GM12864 (cell line): Measurements from ENCODE around the gene C2CD4C.

ENCODE experiments used
- DNase-seq: peaks from one replicate; pipeline ENCODE4 v3.0.0-alpha.2; 2011; ENCODE audit warnings: low read depth
- H3K4me3 ChIP-seq: 2 replicates; pipeline ENCODE4 v1.5.1; 2011; ENCODE audit warnings: mild to moderate bottlenecking, low read depth, low read length, control low read depth
- TF ChIP-seq, protein P1 (sequence below): IDR thresholded peaks from 2 replicates; pipeline ENCODE4 v1.5.1; 2011; ENCODE audit warnings: low read depth, mild to moderate bottlenecking, moderate library complexity, low read length, control low read depth, inconsistent platforms; ENCODE audit errors: missing control alignments

C2CD4C gene

DNA sequence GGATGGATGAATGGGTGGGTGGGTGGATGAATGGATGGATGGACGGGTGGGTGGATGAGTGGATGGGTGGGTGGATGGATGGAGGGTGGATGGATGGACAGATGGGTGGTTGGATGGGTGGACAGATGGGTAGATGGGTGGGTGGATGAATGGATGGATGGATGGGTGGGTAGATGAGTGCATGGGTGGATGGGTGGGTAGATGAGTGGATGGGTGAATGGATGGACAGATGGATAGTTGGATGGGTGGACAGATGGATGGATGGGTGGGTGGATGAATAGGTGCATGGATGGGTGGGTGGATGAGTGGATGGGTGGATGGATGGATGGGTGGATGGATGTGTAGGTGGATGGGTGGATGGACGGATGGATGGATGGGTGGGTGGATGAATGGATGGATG, 34.1 kb upstream of the C2CD4C start:
- DNase-seq = no peak
- TF ChIP-seq, protein P1, sequence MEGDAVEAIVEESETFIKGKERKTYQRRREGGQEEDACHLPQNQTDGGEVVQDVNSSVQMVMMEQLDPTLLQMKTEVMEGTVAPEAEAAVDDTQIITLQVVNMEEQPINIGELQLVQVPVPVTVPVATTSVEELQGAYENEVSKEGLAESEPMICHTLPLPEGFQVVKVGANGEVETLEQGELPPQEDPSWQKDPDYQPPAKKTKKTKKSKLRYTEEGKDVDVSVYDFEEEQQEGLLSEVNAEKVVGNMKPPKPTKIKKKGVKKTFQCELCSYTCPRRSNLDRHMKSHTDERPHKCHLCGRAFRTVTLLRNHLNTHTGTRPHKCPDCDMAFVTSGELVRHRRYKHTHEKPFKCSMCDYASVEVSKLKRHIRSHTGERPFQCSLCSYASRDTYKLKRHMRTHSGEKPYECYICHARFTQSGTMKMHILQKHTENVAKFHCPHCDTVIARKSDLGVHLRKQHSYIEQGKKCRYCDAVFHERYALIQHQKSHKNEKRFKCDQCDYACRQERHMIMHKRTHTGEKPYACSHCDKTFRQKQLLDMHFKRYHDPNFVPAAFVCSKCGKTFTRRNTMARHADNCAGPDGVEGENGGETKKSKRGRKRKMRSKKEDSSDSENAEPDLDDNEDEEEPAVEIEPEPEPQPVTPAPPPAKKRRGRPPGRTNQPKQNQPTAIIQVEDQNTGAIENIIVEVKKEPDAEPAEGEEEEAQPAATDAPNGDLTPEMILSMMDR = no peak
- no peak overlapping the region for H3K4me3 ChIP-seq

DNA sequence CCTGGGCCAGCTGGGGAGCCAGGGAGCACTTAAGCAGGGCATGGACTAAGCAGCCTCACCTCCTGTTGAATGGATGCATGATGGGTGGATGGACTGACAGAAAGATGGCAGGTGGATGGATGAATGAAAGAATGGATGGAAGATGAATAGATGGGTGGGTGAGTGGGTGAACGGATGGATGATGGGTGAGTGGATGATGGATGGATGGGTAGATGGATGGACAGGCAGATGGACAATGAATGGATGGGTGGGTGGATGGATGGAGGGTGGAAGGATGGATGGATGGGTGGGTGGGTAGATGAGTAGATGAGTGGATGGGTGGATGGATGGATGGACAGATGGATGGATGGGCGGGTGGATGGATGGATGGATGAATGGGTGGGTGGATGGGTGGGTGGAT, 33.1 kb upstream of the C2CD4C start:
- no peak for DNase-seq
- TF ChIP-seq, protein P1 = no peak

DNA sequence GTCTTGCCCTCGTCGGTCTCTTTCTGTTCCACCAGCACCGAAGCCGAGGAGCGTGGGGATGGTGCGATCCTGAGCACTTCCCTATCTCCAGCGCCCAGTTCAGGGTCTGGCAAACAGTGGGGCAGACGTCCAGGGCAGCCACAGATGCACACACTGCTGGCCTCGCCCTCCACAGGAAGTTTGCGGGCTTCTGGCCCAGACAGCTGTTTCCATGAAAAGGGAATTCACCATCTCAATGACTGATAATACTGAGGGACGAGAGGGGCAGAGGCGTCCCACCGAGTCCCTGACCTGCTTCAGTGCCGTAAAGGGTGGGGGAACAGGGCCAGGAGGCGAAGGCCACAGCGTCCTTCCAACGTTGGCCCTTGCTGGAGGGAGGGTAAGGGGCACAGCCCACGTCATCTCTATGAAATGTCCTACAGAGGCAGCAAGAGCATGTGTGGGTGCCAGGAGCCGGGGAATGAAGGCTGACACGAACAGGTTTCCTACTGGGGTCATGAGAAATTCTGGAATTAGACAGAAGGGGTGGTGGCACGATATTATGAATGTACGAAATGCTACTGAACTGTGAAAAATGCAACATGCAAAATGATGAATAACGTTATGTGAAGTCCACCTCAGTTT, 32.4 kb upstream of the C2CD4C start:
- TF ChIP-seq, protein P1 = no peak
- H3K4me3 ChIP-seq = no peak overlapping the region
- no peak for DNase-seq

More for the DNA sequence above, 33.1 kb upstream of the C2CD4C start:
- H3K4me3 ChIP-seq = no peak overlapping the region

DNA sequence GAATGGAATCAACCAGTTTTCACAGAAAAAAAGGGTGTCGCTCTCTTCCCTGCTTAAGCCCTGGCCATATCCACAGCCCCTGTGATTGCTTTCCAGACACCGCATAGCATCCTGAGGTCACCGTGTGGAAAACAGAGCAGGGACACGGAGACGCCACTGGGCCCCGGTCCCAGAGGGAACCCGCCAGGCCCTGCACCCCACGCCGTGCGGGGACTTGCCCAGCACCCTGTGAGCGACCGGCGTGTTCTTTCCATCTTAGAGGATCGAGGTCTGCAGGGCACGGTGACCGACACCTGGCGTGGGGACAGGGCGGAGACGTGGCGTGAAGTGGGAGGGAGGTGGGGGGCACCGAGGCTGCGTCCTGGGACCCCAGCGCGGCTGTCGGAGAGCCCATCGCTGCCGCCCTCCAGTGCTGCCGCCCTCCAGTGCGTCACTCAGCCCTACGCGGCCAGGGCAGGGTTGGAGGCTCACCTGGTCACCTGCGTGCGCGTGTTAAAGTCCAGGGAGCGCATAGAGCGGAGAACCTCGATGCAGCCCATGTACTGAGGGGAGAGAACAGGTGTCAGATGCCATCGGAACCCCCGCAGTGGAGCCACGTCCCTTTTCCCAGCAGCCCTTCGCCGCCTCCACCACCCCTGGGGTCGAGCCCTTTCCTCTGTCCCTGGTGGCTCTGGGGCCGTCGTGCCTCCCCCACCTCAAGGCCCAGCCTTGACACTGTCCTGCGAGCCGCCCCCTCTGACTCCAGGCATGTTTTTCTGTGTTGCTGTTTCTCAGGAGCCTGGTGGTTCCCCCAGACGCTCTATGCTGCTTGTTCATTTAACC, 31.7 kb upstream of the C2CD4C start:
- TF ChIP-seq, protein P1 = no peak
- H3K4me3 ChIP-seq = no peak overlapping the region
- no peak for DNase-seq

DNA sequence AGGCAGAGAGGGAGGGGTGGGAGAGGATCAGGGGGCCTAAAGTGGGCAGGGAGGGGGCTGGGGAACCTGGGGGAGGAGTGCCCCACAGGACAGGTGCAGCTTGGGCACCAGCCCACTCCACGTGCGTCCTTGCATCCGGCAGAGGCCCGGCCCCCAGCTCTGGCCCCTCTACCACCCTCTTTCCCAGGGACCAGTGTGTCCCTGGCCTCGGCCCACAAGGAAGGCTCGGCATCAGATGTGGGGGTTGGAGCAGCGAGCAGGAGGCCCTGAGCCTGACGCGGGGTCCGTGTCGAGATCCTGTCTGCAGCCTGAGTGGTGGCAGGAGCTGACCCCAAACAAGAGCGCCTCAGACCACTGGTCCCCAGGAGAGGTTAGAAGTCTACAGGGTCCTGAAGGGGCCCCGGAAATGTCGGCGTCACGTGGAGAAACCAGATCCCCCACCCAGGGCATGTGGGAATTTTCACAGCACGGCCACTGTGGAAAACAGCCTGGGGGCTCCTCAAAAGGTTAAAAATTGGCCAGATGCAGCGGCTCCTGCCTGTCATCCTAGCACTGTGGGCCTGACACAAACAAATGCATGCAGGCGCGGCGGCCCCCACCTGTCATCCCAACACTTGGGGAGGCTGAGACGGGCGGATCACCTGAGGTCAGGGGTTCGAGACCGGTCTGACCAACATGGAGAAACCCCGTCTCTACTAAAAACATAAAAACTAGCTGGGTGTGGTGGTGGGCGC, 30.4 kb upstream of the C2CD4C start:
- DNase-seq = no peak
- TF ChIP-seq, protein P1 = no peak
- H3K4me3 ChIP-seq = no peak overlapping the region

DNA sequence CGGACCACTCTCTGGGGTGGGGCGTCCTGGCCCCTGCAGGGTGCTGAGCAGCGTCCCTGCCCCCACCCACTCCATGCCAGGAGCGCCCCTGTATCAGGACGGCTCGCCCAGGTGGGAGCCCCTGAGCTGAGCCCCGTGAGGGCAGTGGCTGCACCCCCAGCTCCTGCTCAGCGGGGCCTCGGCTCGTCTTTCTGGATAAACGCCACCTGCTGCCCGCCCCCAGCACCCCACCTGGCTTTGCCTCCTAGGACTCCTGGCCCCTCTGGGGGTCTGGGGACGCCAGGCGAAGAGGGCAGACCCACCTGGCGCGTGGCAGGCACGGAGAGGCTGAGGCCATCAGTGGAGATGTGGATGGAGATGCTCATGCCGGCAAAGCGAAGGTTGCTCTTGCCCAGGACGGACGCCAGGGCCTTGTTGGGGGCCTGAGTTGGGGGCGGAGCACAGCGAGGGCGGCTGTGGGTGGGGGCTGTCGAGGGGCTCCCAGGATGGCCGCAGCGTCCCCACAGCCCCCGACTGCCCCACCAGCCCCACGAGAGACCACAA, 29.5 kb upstream of the C2CD4C start:
- H3K4me3 ChIP-seq = no peak overlapping the region
- no peak for DNase-seq
- TF ChIP-seq, protein P1 = no peak
